Coronary artery (tissue), 2 donors: ENCODE measurements around the gene DTNB.

Experiments used
- DNase-seq: peaks from one replicate; pipeline ENCODE4 v3.0.0-alpha.2; 2017; ENCODE audit warnings: low spot score
- H3K27ac ChIP-seq, 2 donors: fragments of 200-600 bp; sonication (generic); one replicate each; pipeline ENCODE4 v1.5.1; 2016 to 2019
- H3K4me3 ChIP-seq: fragments of 200-600 bp; sonication (generic); 2 replicates; pipeline ENCODE4 v1.5.1; 2016; ENCODE audit warnings: mild to moderate bottlenecking, moderate library complexity
- CTCF ChIP-seq: fragments of 200-600 bp; sonication (generic); IDR thresholded peaks from one replicate; pipeline ENCODE4 v1.5.1; 2019; ENCODE audit warnings: antibody characterized with exemption

DTNB gene

GRCh38 chr2:25483607-25484266, 189.6 kb downstream of the DTNB start:
- TF ChIP-seq CTCF, result no peak
- no peak for DNase-seq
- Histone ChIP-seq H3K27ac (no peak overlapping the region), H3K4me3 (no peak overlapping the region)

GRCh38 chr2:25482341-25482740, 191.0 kb downstream of the DTNB start:
- no peak for TF ChIP-seq CTCF
- Histone ChIP-seq H3K27ac (no peak overlapping the region), H3K4me3 (no peak overlapping the region)
- DNase-seq, result no peak

GRCh38 chr2:25481381-25482300, 191.7 kb downstream of the DTNB start:
- no peak overlapping the region for H3K4me3 ChIP-seq

GRCh38 chr2:25480561-25480960, 192.8 kb downstream of the DTNB start:
- no peak for TF ChIP-seq CTCF
- DNase-seq, result no peak
- Histone ChIP-seq H3K27ac (no peak overlapping the region), H3K4me3 (no peak overlapping the region)

More at GRCh38 chr2:25481381-25482300, 191.7 kb downstream of the DTNB start:
- no peak for TF ChIP-seq CTCF
- no peak overlapping the region for H3K27ac ChIP-seq
- DNase-seq, result no peak

- TF ChIP-seq CTCF, result no peak
- no peak overlapping the region for H3K27ac ChIP-seq
- H3K4me3 ChIP-seq, result no peak overlapping the region
- DNase-seq, result no peak
Measured at GRCh38 chr2:25479761-25480160, 193.6 kb downstream of the DTNB start.

- H3K27ac ChIP-seq, result no peak overlapping the region
- DNase-seq, result no peak
- no peak overlapping the region for H3K4me3 ChIP-seq
- TF ChIP-seq CTCF, result no peak
Measured at GRCh38 chr2:25478736-25479135, 194.6 kb downstream of the DTNB start.
